ENCODE results near the gene SYNE1.
"Not testable (repeated sequence)": the region's sequence is repeated elsewhere in the genome, so short reads cannot be mapped to it uniquely, and the experiment has no call there.

The SYNE1 gene

GRCh38 chr6:152423216-152424103 is 213.7 kb downstream of the SYNE1 start:
- TF ChIP-seq, protein P1, sequence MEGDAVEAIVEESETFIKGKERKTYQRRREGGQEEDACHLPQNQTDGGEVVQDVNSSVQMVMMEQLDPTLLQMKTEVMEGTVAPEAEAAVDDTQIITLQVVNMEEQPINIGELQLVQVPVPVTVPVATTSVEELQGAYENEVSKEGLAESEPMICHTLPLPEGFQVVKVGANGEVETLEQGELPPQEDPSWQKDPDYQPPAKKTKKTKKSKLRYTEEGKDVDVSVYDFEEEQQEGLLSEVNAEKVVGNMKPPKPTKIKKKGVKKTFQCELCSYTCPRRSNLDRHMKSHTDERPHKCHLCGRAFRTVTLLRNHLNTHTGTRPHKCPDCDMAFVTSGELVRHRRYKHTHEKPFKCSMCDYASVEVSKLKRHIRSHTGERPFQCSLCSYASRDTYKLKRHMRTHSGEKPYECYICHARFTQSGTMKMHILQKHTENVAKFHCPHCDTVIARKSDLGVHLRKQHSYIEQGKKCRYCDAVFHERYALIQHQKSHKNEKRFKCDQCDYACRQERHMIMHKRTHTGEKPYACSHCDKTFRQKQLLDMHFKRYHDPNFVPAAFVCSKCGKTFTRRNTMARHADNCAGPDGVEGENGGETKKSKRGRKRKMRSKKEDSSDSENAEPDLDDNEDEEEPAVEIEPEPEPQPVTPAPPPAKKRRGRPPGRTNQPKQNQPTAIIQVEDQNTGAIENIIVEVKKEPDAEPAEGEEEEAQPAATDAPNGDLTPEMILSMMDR (IDR thresholded peaks at IDR 0.05; ENCODE audit: low read depth, low read length, missing control alignments) = no peak
- no peak for DNase-seq (ENCODE audit: low read depth)
- no peak overlapping the region for H3K4me3 ChIP-seq (ENCODE audit: low read depth, low read length)
- in situ Hi-C loops (cut with HindIII; ENCODE audit: low sequenced_read_pairs) = no loop called here

DNA sequence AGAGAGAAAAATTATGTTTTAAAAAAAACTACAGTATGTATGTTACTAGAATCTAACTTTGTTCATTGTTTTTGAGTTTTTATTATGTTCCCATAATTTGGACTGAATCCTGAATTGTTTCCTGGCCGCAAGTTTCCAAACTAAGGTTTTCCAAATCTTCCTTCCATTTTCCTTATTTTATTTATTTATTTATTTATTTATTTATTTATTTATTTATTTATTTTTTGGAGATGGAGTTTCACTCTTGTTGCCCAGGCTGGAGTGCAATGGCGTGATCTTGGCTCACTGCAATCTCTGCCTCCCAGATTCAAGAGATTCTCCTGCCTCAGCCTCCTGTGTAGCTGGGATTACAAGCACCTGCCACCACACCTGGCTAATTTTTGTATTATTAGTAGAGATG is 215.7 kb downstream of the SYNE1 start:
- in situ Hi-C loops (cut with HindIII; ENCODE audit: low sequenced_read_pairs); H3K4me3 ChIP-seq (ENCODE audit: low read depth, low read length); DNase-seq (ENCODE audit: low read depth): not testable (repeated sequence)

- H3K4me3 ChIP-seq (ENCODE audit: low read depth, low read length) = no peak overlapping the region
- in situ Hi-C loops (cut with HindIII; ENCODE audit: low sequenced_read_pairs) = no loop called here
- TF ChIP-seq, protein P1 (IDR thresholded peaks at IDR 0.05; ENCODE audit: low read depth, low read length, missing control alignments) = no peak
- DNase-seq (ENCODE audit: low read depth) = no peak
Observed at GRCh38 chr6:152420696-152421095, 216.5 kb downstream of the SYNE1 start.

GRCh38 chr6:152418551-152418950 is 218.6 kb downstream of the SYNE1 start:
- in situ Hi-C loops (cut with HindIII; ENCODE audit: low sequenced_read_pairs) = no loop called here
- H3K4me3 ChIP-seq (ENCODE audit: low read depth, low read length) = no peak overlapping the region
- DNase-seq (ENCODE audit: low read depth) = no peak
- TF ChIP-seq, protein P1 (IDR thresholded peaks at IDR 0.05; ENCODE audit: low read depth, low read length, missing control alignments) = no peak

GRCh38 chr6:152416652-152417051 is 220.5 kb downstream of the SYNE1 start:
- no peak for DNase-seq (ENCODE audit: low read depth)
- no peak overlapping the region for H3K4me3 ChIP-seq (ENCODE audit: low read depth, low read length)
- TF ChIP-seq, protein P1 (IDR thresholded peaks at IDR 0.05; ENCODE audit: low read depth, low read length, missing control alignments) = no peak
- in situ Hi-C loops (cut with HindIII; ENCODE audit: low sequenced_read_pairs) = no loop called here

DNA sequence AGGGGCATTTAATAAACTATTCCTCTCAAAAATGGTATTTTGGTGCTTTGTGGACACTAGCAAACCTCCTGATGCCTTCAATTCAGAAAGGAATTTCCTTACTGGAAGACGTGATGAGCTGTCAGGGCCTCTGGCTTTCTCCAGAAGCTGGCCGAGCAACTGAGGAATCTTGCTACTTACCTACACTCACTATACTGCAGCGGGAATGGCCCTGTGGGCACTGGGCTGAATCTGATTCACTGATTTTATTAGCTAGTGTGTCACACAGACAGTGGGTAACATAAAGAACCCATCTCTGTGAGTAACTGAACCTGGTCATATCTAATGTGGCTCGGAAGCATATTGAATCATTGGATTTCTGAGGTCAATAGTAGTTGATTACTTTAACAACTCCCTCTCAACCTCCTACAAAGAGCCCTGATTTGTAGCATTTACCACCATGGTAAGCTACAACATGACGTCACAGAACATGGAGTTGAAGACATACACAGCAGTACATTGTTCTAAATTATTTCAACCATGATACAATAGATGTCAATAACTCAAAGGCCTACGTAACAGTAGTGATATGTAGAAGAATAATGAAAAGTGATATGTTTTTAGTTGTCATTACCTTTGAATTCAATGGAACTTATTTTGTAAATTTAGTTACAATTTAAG is 232.1 kb downstream of the SYNE1 start:
- in situ Hi-C loops (cut with HindIII; ENCODE audit: low sequenced_read_pairs) = no loop called here
- no peak for DNase-seq (ENCODE audit: low read depth)

More for the DNA sequence above, 232.1 kb downstream of the SYNE1 start:
- TF ChIP-seq, protein P1 (IDR thresholded peaks at IDR 0.05; ENCODE audit: low read depth, low read length, missing control alignments) = no peak
- H3K4me3 ChIP-seq (ENCODE audit: low read depth, low read length) = no peak overlapping the region
